ENCODE results near the gene GUK1.

GRCh38 chr1:228092342-228093049 lies 47.6 kb upstream of the GUK1 start:
- no peak for TF ChIP-seq ZNF274 (IDR thresholded peaks at IDR 0.05; ENCODE audit: low read depth, low read length)
- TF ChIP-seq YY1 (IDR thresholded peaks at IDR 0.05; ENCODE audit: insufficient read depth, insufficient read length): no peak
- TF ChIP-seq SUZ12 (IDR thresholded peaks at IDR 0.05; ENCODE audit: extremely low read depth, insufficient read depth, insufficient read length): no peak
